Transverse colon (tissue), 4 donors: ENCODE results near the gene SH2D4B. TPM values are rescaled to one million over a fixed set of nuclear protein-coding genes. Genes with fewer than 3 reads are reported as not detected.

Experiments used
- DNase-seq: peaks from one replicate; pipeline ENCODE4 v3.0.0-alpha.2; 2019
- H3K27ac ChIP-seq, 4 donors: fragments of 200-600 bp; sonication (generic); 2 replicates each; pipeline ENCODE4 v1.5.1; 2016 to 2018; ENCODE audit warnings: inconsistent platforms in 4 of 4
- H3K27me3 ChIP-seq: fragments of 200-600 bp; sonication (generic); 2 replicates; pipeline ENCODE4 v1.5.1; 2017; ENCODE audit warnings: inconsistent platforms
- H3K36me3 ChIP-seq, 4 donors: fragments of 200-600 bp; sonication (generic); 2 replicates each; pipeline ENCODE4 v1.5.1; 2017 to 2019; ENCODE audit warnings: inconsistent platforms in 4 of 4
- H3K4me1 ChIP-seq, 4 donors: fragments of 200-600 bp; sonication (generic); 2 replicates each; pipeline ENCODE4 v1.5.1; 2017 to 2020; ENCODE audit warnings: inconsistent platforms in 4 of 4
- H3K4me3 ChIP-seq, 4 donors: fragments of 200-600 bp; sonication (generic); 1 replicate in 1 of 4; 2 replicates in 3 of 4; pipeline versions ENCODE4 v1.5.1 to v1.6.1; 2017 to 2019; ENCODE audit warnings: inconsistent platforms in 4 of 4
- H3K9me3 ChIP-seq, 2 donors: fragments of 200-600 bp; sonication (generic); 2 replicates each; pipeline ENCODE4 v1.5.1; 2017 to 2019; ENCODE audit warnings: inconsistent platforms in 2 of 2
- EP300 ChIP-seq: sonication (generic); formaldehyde crosslinking; IDR thresholded peaks from one replicate; pipeline ENCODE4 v1.6.1; 2017; ENCODE audit warnings: antibody characterized with exemption, low read depth
- POLR2A ChIP-seq: fragments of 450-650 bp; IDR thresholded peaks from one replicate; pipeline ENCODE4 v1.6.1; 2016; ENCODE audit warnings: antibody characterized with exemption, mild to moderate bottlenecking, moderate library complexity
- POLR2AphosphoS5 ChIP-seq, 3 donors: sonication (generic); formaldehyde crosslinking; IDR thresholded peaks; one replicate each; pipeline ENCODE4 v1.6.1; 2016; ENCODE audit warnings: antibody characterized with exemption in 3 of 3
- WGBS, 2 donors: methylation state at CpG; one replicate each; pipeline ENCODE4 v1.1.5; 2018; ENCODE audit warnings: low coverage in 1 of 2; 5-methylcytosine and 5-hydroxymethylcytosine counted together
- in situ Hi-C, 4 donors: fragments of 200-750 bp; cut with MboI; loops; one replicate each; pipeline versions ENCODE4 v1.15.0 to v1.15.1; 2017; ENCODE audit warnings: low sequenced_read_pairs in 3 of 4, low pct_ligation_motif_present in 1 of 4, low pct_unique_long_range_greater_than_20kb in 1 of 4
- intact Hi-C: fragments of 100-400 bp; cut with DNase I; formaldehyde crosslinking; loops from one replicate; pipeline ENCODE4 v1.15.1; 2023; ENCODE audit warnings: low total_unique reads
- total RNA-seq, 4 donors: library from RNA; depleted of rRNA; stranded (reverse); fragments of >200 nt; gene quantifications; one replicate each; pipeline ENCODE4 v1.1.0, GENCODE V29; 2016
- TF ChIP-seq, protein P1 (sequence below), 5 experiments: fragments of 200-600 bp in 3 of 5; fragments of 450-650 bp in 2 of 5; sonication (generic) in 3 of 5; IDR thresholded peaks; 1 replicate in 2 of 5; 2 replicates in 3 of 5; pipeline ENCODE4 v1.5.1; 2016 to 2017; ENCODE audit warnings: antibody characterized with exemption in 5 of 5, inconsistent platforms in 3 of 5, mild to moderate bottlenecking in 2 of 5, moderate library complexity in 1 of 5

SH2D4B gene
- total RNA-seq, 4 donors from 2014 or later, result 0.32 TPM; not detected in 3

DNA sequence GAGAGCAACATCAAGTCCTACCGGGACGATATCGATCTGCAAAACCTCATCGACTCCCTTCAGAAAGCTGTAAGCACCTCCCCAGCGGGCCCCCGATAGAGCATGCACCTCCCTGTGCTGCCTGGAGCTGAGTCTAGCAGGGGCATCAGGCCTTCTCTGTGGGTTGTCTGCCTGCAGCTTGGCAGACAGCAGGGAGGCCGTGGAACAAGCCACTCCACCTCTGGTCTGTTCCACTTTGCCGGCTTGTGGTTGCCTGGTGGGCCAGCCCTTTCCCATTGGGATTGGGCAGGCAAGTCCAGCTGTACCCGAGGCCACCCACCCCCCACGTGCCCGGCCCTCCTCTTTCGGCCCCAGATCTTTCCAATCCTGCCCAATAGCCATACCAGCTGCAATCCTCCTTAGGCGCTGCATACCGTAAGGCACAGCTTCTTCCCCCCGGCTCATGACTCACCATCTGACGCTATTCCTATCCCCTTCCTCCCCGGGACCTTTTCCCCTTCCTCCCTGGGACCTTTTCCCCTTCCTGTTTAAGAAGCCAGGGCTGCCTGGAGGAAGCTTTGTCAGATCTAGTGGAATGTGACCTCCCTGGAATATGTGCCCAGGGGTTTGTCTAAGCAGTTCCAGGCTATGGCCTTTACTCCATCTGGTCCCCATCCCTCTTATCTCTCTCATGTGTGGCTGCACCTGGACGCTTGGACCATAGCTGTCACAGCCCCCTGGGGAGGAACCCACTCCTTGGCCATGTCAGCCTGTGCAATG is 28.1 kb upstream of the SH2D4B start:
- Histone ChIP-seq H3K36me3 (peaks cover 0 to 44% (median 20%) of the 10 kb centered on the region in 4 donors), H3K27ac (peak overlapping the region in 1 of 4 donors; percentile 11), H3K27me3 (no peaks in the 10 kb centered on the region), H3K4me1 (peaks cover 12 to 17% (median 14%) of the 10 kb centered on the region in 4 donors), H3K9me3 (no peaks in the 10 kb centered on the region), H3K4me3 (no peak overlapping the region)
- intact Hi-C loops (loop anchor here (10.0 kb wide), 1 partner anchor 125 kb away; no protein-coding TSS in a partner anchor), in situ Hi-C loops (loop anchor here in 2 of 4 donors (5.0 to 10.0 kb wide), 4 partner anchors 57 to 125 kb away; partner anchors contain the start of gene TSPAN14 (in 1 of the 2))
- TF ChIP-seq POLR2A (no peak), EP300 (no peak), POLR2AphosphoS5 (IDR thresholded peaks at IDR 0.05) (no peak)
- TF ChIP-seq, protein P1, sequence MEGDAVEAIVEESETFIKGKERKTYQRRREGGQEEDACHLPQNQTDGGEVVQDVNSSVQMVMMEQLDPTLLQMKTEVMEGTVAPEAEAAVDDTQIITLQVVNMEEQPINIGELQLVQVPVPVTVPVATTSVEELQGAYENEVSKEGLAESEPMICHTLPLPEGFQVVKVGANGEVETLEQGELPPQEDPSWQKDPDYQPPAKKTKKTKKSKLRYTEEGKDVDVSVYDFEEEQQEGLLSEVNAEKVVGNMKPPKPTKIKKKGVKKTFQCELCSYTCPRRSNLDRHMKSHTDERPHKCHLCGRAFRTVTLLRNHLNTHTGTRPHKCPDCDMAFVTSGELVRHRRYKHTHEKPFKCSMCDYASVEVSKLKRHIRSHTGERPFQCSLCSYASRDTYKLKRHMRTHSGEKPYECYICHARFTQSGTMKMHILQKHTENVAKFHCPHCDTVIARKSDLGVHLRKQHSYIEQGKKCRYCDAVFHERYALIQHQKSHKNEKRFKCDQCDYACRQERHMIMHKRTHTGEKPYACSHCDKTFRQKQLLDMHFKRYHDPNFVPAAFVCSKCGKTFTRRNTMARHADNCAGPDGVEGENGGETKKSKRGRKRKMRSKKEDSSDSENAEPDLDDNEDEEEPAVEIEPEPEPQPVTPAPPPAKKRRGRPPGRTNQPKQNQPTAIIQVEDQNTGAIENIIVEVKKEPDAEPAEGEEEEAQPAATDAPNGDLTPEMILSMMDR (IDR thresholded peaks at IDR 0.05), result no peak
- DNase-seq, result no peak
- 80 to 81% methylated on average over 9 to 17 of the region's 18 CpGs for WGBS, 2 donors

DNA sequence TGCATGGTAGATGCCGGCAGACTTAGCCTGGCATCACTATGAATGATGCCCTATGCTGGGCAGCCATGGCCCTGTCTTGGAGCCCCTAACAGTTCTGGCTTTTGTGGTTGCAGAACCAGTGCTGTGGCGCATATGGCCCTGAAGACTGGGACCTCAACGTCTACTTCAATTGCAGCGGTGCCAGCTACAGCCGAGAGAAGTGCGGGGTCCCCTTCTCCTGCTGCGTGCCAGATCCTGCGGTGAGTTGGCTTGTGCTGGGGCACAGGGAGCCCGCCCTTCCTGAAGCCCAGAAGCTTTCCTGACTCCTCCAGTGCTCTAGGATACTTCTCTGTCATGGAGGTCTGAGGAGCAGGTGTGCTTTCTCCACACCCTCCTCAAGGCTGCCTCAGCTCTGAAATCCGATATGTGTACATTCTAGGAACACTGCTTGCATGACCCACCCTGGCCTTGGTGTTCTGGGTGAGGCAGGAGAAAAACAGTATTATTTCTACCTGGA is 25.6 kb upstream of the SH2D4B start:
- no peak overlapping the region for H3K4me3 ChIP-seq
- DNase-seq, result no peak
- TF ChIP-seq, protein P1 (IDR thresholded peaks at IDR 0.05), result no peak
- TF ChIP-seq POLR2A, result no peak
- TF ChIP-seq POLR2AphosphoS5 (IDR thresholded peaks at IDR 0.05), result no peak
- TF ChIP-seq EP300, result no peak
- 99% methylated on average over 10 of the region's 10 CpGs; no CpG with 5 or more reads in 1 of the 2 donors for WGBS, 2 donors
- H3K27ac ChIP-seq, result no peak overlapping the region
- H3K4me1 ChIP-seq, result no peaks in the 10 kb centered on the region
- no peaks in the 10 kb centered on the region for H3K27me3 ChIP-seq
- peaks cover 0 to 64% (median 32%) of the 10 kb centered on the region in 4 donors for H3K36me3 ChIP-seq
- H3K9me3 ChIP-seq, result no peaks in the 10 kb centered on the region
- intact Hi-C loops, result no loop called here
- in situ Hi-C loops, result no loop called here

DNA sequence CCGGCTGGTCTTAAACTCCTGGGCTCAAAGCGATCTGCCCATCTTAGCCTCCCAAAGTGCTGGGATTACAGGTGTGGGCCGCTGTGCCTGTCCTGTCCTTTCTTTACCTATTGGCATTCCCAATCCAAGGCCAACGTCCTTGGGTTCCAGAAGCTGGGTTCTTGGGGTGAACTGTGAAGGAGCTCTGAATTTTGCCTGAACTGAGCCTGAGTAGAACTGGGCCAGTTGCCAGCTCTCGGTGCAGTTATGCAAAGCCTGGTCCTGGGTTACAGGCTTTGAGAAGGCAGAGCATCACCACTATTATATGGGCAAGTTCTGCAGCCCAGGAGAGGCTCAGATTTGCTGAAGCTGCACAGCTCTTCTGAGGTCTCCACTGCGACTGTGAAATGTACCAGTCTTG is 24.6 kb upstream of the SH2D4B start:
- in situ Hi-C loops (no loop called here), intact Hi-C loops (no loop called here)
- no peaks in the 10 kb centered on the region for H3K9me3 ChIP-seq
- TF ChIP-seq, protein P1 (IDR thresholded peaks at IDR 0.05), result no peak
- no peak for TF ChIP-seq POLR2A
- no peak for TF ChIP-seq EP300
- TF ChIP-seq POLR2AphosphoS5 (IDR thresholded peaks at IDR 0.05), result no peak
- no peaks in the 10 kb centered on the region for H3K27me3 ChIP-seq
- H3K27ac ChIP-seq, result no peak overlapping the region
- peaks cover 0 to 72% (median 36%) of the 10 kb centered on the region in 4 donors for H3K36me3 ChIP-seq
- WGBS, 2 donors, result 90% methylated on average over 6 of the region's 6 CpGs; no CpG with 5 or more reads in 1 of the 2 donors
- no peaks in the 10 kb centered on the region for H3K4me1 ChIP-seq
- no peak for DNase-seq
- no peak overlapping the region for H3K4me3 ChIP-seq

DNA sequence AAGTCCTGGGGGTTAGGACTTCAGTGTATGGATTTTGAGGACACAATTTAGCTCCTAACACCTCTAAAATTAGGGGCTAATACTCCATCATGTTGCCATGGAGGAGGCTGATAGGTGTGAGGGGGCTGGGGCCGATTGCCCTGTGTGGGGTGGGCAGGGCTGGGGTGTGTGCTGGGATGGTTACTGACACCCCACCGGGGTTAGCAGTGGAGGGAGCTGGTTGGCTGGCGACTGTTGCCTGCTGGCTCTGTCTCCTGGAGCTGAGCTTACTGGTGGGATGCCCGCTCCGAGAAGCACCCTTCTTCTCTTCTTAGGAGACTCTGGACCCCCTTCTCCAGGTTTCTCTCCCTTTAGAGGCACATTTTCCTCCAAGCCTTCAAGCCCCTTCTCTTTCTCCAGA is 22.2 kb upstream of the SH2D4B start:
- H3K4me1 ChIP-seq, result no peaks in the 10 kb centered on the region
- intact Hi-C loops (no loop called here), in situ Hi-C loops (no loop called here)
- no peaks in the 10 kb centered on the region for H3K27me3 ChIP-seq
- no peak overlapping the region for H3K27ac ChIP-seq
- WGBS, 2 donors, result 90 to 100% methylated on average over 1 to 5 of the region's 5 CpGs
- TF ChIP-seq POLR2AphosphoS5 (IDR thresholded peaks at IDR 0.05) (no peak), EP300 (no peak), POLR2A (no peak)
- TF ChIP-seq, protein P1 (IDR thresholded peaks at IDR 0.05), result no peak
- no peak overlapping the region for H3K4me3 ChIP-seq
- H3K36me3 ChIP-seq, result peaks cover 0 to 67% (median 35%) of the 10 kb centered on the region in 4 donors
- no peaks in the 10 kb centered on the region for H3K9me3 ChIP-seq
- DNase-seq, result no peak
